ENCODE measurements around the gene KRT6A. TPM values are rescaled to one million over a fixed set of nuclear protein-coding genes. Genes with fewer than 3 reads are reported as not detected.

KRT6A gene
- polyA plus RNA-seq, 3 donors = not detected

DNA sequence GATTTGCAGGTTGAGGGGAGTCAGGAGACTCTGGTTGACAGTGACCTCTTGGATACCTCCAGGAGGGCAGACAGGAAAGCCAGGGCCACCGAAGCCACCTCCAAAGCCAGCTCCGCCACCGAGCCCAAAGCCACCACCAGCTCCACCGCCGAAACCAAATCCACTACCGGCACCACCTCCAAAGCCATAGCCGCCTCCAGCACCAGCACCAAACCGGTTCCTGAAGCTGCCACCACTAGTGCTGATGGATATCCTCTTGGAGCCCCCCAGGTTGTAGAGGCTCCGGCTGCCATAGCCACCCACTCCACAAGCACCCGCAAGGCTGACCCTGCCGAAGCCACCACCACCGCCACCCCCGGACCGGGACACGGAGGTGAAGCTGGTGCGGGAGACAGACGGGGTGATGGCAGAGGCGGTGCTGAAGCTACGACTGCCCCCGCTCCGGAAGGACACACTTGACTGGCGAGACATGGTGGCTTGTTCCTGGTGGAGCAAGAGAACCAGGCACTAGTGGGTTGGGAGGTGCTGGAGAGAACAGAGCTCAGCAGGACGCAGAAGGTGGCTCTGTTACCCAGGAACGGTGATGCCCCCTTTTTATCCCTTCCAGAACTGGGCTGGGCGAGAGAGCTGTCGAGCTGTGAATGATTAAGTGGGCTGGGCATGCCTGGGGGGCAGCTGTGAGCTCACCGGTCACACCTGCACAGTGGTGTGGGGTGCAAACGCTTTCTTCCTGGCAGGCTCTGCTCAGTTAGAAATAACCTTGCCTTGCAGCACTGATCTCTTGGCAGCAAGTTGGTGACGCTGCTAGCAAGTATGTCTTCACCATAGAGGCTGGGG is 27.0 kb upstream of the KRT6A start, which contains the start of gene KRT5:
KRT5 (minus strand) TSS at position 569 of the 837 bp plus-strand sequence; CDS start at position 471, 98 bp downstream.
- TF ChIP-seq, protein P1, sequence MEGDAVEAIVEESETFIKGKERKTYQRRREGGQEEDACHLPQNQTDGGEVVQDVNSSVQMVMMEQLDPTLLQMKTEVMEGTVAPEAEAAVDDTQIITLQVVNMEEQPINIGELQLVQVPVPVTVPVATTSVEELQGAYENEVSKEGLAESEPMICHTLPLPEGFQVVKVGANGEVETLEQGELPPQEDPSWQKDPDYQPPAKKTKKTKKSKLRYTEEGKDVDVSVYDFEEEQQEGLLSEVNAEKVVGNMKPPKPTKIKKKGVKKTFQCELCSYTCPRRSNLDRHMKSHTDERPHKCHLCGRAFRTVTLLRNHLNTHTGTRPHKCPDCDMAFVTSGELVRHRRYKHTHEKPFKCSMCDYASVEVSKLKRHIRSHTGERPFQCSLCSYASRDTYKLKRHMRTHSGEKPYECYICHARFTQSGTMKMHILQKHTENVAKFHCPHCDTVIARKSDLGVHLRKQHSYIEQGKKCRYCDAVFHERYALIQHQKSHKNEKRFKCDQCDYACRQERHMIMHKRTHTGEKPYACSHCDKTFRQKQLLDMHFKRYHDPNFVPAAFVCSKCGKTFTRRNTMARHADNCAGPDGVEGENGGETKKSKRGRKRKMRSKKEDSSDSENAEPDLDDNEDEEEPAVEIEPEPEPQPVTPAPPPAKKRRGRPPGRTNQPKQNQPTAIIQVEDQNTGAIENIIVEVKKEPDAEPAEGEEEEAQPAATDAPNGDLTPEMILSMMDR (IDR thresholded peaks at IDR 0.05) = no peak
- H3K27me3 Mint-ChIP-seq (ENCODE audit: low read depth in 3 of 3) = peaks cover 4 to 14% (median 8%) of the 10 kb centered on the region in 3 donors
- Histone ChIP-seq H3K4me3 (replicated peaks in 1 of 3; ENCODE audit: low read depth in 2 of 3, low read length in 3 of 3) (no peak within 1 kb of the TSS), H4K20me1 (ENCODE audit: insufficient read depth, low read length) (no peaks in the 10 kb centered on the region), H3K36me3 (replicated peaks in 1 of 2; ENCODE audit: control insufficient read depth in 1 of 2, insufficient read depth in 2 of 2, low read length in 2 of 2) (no peaks in the 10 kb centered on the region), H3K27ac (ENCODE audit: low read depth in 1 of 2, low read length in 2 of 2) (no peak within 1 kb of the TSS), H3K9ac (ENCODE audit: insufficient read depth, low read length, poor library complexity, severe bottlenecking) (no peak within 1 kb of the TSS), H3K4me1 (ENCODE audit: control insufficient read depth in 1 of 2, insufficient read depth in 2 of 2, low read length in 2 of 2) (no peaks in the 10 kb centered on the region), H3K4me2 (replicated peaks; ENCODE audit: extremely low read depth, low read length, poor library complexity, severe bottlenecking) (no peak within 1 kb of the TSS), H3K79me2 (ENCODE audit: insufficient read depth, low read length) (no peaks in the 10 kb centered on the region), H3K9me3 (replicated peaks in 1 of 2; ENCODE audit: control insufficient read depth in 1 of 2, insufficient read depth in 1 of 2, low read length in 2 of 2) (no peaks in the 10 kb centered on the region), H2AFZ (ENCODE audit: insufficient read depth, low read depth, low read length, poor library complexity, severe bottlenecking) (no peak within 1 kb of the TSS), H3K27me3 (ENCODE audit: control insufficient read depth in 2 of 2, insufficient read depth in 2 of 2, low read length in 2 of 2) (no peaks in the 10 kb centered on the region)
- H3K4me1 Mint-ChIP-seq = no peaks in the 10 kb centered on the region
- H3K27ac Mint-ChIP-seq = no peak within 1 kb of the TSS
- no peaks in the 10 kb centered on the region for H3K36me3 Mint-ChIP-seq
- H3K4me3 Mint-ChIP-seq = no peak within 1 kb of the TSS
- intact Hi-C loops (cut with micrococcal nuclease) = no loop called here
- 94% methylated on average over 24 of the region's 29 CpGs for WGBS (ENCODE audit: insufficient coverage)
- no peaks in the 10 kb centered on the region for H3K9me3 Mint-ChIP-seq
- no peak for DNase-seq

DNA sequence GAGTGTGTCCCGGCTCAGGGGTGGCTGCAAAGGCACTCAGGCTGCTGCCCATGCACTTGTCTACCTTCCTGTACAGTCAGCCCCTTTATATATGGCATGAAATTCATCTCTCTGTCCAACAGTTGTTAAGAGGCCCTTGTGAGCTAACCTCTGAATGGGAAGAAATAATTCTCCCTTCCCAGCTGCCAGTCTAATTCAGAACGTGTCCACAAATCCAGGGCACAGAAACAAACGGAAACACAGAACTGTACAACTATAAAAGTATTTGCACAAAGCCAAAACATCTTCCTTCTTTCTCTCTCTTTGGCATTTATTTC is 26.3 kb upstream of the KRT6A start:
- no peak overlapping the region for H3K4me3 ChIP-seq (replicated peaks in 1 of 3; ENCODE audit: low read depth in 2 of 3, low read length in 3 of 3)
- H3K36me3 ChIP-seq (replicated peaks in 1 of 2; ENCODE audit: control insufficient read depth in 1 of 2, insufficient read depth in 2 of 2, low read length in 2 of 2) = no peaks in the 10 kb centered on the region
- intact Hi-C loops (cut with micrococcal nuclease) = no loop called here
- no peak overlapping the region for H2AFZ ChIP-seq (ENCODE audit: insufficient read depth, low read depth, low read length, poor library complexity, severe bottlenecking)
- no peak overlapping the region for H3K4me2 ChIP-seq (replicated peaks; ENCODE audit: extremely low read depth, low read length, poor library complexity, severe bottlenecking)
- TF ChIP-seq, protein P1 (IDR thresholded peaks at IDR 0.05) = no peak
- H4K20me1 ChIP-seq (ENCODE audit: insufficient read depth, low read length) = no peaks in the 10 kb centered on the region
- peaks cover 4 to 15% (median 8%) of the 10 kb centered on the region in 3 donors for H3K27me3 Mint-ChIP-seq (ENCODE audit: low read depth in 3 of 3)
- no peak for DNase-seq
- no peak overlapping the region for H3K9ac ChIP-seq (ENCODE audit: insufficient read depth, low read length, poor library complexity, severe bottlenecking)
- no peaks in the 10 kb centered on the region for H3K9me3 ChIP-seq (replicated peaks in 1 of 2; ENCODE audit: control insufficient read depth in 1 of 2, insufficient read depth in 1 of 2, low read length in 2 of 2)
- 75% methylated on average over 2 of the region's 3 CpGs for WGBS (ENCODE audit: insufficient coverage)
- no peak overlapping the region for H3K27ac Mint-ChIP-seq
- no peaks in the 10 kb centered on the region for H3K9me3 Mint-ChIP-seq
- no peaks in the 10 kb centered on the region for H3K36me3 Mint-ChIP-seq
- no peaks in the 10 kb centered on the region for H3K4me1 ChIP-seq (ENCODE audit: control insufficient read depth in 1 of 2, insufficient read depth in 2 of 2, low read length in 2 of 2)
- H3K27ac ChIP-seq (ENCODE audit: low read depth in 1 of 2, low read length in 2 of 2) = no peak overlapping the region
- no peak overlapping the region for H3K4me3 Mint-ChIP-seq
- H3K79me2 ChIP-seq (ENCODE audit: insufficient read depth, low read length) = no peaks in the 10 kb centered on the region
- H3K4me1 Mint-ChIP-seq = no peaks in the 10 kb centered on the region
- no peaks in the 10 kb centered on the region for H3K27me3 ChIP-seq (ENCODE audit: control insufficient read depth in 2 of 2, insufficient read depth in 2 of 2, low read length in 2 of 2)
